Kidney capillary endothelial cell (primary cell): ENCODE results near the gene NR1H2.
A peak's percentile ranks its signal among the peaks of the same experiment; 100 is the strongest.
"Not testable (repeated sequence)": the region's sequence is repeated elsewhere in the genome, so short reads cannot be mapped to it uniquely, and the experiment has no call there.

Source experiments
- DNase-seq: peaks from one replicate; pipeline ENCODE4 v3.0.0-alpha.2; 2018; ENCODE audit warnings: low spot score

Gene NR1H2

DNA sequence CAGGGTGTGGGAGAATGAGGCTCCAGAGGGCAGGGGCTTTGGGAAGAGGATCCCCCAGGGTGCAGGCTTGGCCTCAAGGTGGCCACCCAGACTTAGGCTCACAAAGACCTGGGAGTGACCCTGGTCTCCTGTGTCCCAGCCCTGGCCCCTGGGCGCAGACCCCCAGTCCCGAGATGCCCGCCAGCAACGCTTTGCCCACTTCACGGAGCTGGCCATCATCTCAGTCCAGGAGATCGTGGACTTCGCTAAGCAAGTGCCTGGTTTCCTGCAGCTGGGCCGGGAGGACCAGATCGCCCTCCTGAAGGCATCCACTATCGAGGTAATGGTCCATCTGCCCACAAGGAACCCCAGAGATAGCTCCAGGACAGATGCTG lies 2.6 kb downstream of the NR1H2 start:
- DNase-seq = no peak

DNA sequence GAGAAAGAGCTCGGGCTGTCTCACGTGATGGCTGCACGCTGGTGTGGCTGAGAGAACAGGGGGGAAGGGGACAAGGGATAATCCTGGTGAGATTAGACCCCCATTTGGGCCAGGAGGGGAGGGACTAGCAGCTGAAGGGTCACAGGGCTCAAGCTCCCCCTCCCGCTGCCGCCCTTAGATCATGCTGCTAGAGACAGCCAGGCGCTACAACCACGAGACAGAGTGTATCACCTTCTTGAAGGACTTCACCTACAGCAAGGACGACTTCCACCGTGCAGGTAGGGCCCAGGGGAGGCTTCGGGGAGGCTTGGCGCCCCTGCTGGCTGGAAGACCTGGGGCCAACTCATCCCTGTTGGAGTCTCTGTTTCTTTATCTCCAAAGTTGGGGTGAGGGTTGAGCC lies 3.3 kb downstream of the NR1H2 start:
- no peak for DNase-seq

GRCh38 chr19:50380137-50380536 lies 3.9 kb downstream of the NR1H2 start:
- no peak for DNase-seq

DNA sequence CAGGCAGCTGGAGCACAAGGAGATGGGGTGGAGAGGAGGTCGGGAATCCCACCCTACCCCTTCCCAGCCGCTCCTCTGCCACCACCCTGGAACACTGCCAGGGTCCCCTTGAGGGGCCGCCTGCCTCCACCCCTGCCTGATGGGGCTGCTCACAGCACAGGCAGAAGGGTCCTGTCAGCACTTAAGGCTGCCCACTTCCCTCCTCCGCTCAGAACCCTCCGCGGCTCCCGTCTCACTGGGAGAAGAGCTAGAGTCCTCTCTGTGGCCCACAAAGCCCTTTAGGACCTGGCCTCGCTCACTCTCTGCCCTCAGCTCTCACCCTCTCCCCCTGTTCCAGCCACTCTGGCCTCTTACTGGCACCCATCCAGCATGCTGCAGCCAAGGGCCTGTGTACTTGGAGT lies 4.5 kb downstream of the NR1H2 start:
- DNase-seq = no peak

GRCh38 chr19:50381881-50382729 lies 5.8 kb downstream of the NR1H2 start:
- no peak for DNase-seq

DNA sequence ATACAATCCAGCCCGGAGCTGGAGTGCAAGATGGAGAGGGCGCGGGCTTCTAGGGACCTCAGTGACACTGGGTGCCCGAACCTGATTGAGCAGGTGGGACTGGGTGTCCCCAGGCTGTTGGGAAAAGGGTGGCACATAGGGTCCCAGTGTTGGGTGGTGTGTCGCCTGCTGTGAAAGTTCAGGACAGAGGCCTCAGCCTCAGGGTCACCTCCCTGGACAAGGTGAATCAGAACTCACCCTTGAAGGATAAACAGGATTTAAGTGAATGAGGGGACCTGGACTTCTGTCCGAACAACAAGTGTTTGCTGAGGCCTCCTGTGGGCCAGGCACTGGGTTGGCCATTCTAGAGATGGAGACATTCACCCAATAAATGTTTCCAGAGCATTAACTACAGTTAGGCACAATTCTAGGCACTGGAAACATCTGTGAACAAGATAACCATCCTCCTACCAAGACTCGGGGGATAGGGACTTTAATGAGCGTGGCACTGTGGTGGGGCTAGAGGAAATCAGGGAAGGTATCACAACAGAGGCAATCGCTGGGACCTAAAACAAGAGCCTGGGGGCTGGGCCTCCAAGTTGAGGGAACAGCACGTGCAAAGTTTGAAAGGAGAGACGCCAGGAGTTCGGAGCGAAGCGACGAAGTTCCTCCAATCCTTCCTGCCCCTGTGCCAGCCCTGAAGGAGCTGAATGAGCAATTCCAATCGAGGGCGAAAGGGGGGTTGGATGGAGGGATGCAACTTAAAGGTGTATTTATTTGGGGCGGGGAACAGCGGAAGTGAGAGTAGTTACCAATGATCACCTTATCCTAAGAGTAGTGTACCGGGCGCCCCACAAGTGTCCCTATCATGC lies 7.0 kb downstream of the NR1H2 start:
- no peak for DNase-seq

- DNase-seq = peak; percentile 95
Measured at GRCh38 chr19:50383852-50384684, 7.8 kb downstream of the NR1H2 start, which contains the start of gene POLD1. Gene POLD1 (plus strand): TSS chr19:50384347. CDS start chr19:50398852, 14,505 bp downstream.

DNA sequence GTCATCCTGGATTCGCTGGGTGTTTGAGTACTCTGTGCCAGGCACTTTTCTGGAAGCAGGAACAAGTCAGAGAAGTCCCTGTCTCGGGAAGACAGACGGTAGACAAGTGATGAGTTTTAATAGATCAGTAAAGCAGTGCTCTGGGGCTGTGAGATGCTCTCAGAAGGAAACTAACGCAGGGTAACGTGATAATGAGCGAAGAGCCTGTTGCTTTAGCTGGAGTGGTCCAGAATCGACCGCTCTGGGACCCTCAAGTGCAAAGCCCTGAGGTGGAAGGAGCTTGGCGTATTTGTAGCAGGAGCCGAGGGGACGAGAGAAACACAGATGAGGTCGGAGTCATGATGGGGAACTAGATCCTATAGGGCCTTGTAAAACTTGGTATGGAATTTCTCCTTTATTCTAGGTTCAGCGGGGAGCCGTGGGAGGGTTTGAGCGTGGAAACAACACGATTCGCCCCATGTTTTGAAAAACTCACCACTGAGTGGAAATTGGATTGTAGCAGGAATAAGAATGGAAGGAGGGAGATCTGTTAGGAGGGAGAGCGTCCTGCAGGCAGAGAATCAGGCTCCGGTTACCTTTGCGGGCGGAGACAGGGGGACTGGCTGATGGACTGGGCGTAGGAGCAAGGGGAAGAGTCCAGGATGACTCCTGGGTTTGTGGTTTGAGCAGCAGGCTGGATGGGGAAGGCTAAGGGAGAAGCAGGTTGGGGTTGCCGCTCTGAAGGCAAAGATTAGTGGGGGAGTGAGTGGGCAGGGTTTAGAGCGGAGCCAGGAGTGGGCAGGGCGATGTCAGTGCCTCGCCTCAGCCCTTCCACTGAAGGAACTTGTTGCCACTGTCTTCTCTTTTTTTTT lies 8.7 kb downstream of the NR1H2 start:
- no peak for DNase-seq

- peak; percentile 38 for DNase-seq
Measured at GRCh38 chr19:50387176-50387867, 11.1 kb downstream of the NR1H2 start.

- DNase-seq = no peak
Measured at GRCh38 chr19:50387868-50388245, 11.6 kb downstream of the NR1H2 start.

GRCh38 chr19:50390295-50390694 lies 14.0 kb downstream of the NR1H2 start:
- DNase-seq = not testable (repeated sequence)

DNA sequence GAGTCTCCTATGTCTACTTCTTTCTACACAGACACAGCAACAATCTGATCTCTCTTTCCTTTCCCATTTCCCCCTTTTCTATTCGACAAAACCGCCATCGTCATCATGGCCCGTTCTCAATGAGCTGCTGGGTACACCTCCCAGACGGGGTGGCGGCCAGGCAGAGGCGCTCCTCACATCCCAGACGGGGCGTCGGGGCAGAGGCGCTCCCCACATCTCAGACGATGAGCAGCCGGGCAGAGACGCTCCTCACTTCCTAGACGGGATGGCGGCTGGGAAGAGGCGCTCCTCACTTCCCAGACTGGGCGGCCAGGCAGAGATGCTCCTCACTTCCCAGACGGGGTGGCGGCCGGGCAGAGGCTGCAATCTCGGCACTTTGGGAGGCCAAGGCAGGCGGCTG lies 14.7 kb downstream of the NR1H2 start:
- DNase-seq = not testable (repeated sequence)

GRCh38 chr19:50392759-50393158 lies 16.5 kb downstream of the NR1H2 start:
- DNase-seq = no peak

DNA sequence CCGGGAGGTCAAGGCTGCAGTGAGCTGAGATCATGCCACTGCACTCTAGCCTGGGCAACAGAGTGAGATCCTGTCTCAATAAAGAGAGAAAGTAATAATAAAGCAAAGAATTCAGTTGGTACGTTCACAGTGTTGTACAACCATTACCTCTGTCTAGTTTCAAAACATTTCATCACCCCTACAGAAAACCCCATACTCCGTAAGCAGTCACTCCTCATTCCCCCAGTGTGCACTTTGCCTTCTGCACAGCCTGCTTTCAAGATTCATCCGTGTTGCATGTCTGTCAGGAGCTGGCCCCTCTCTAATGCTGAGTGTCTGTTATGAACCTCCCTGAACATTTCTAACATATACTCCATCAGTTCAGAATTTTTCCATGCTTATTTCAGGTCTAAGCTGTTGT lies 17.3 kb downstream of the NR1H2 start:
- DNase-seq = no peak

DNA sequence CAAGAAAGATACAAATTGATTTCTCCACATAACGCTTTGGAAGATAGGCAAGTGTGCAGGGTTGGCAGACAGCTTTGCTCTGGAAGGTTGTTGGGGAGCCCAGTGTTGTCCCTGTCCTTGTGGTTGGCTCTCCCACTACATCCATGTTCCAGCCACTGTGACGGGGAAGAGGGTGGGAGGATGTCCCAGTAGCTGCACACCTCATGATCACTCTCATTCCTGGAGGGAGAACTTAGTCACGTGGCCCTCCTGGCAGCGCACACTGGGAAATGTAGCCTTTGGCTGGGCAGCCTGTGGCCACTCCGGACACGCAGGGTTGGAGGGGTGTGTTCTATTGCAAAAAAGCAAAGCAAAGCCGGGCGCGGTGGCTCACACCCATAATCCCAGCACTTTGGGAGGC lies 17.8 kb downstream of the NR1H2 start:
- no peak for DNase-seq

DNA sequence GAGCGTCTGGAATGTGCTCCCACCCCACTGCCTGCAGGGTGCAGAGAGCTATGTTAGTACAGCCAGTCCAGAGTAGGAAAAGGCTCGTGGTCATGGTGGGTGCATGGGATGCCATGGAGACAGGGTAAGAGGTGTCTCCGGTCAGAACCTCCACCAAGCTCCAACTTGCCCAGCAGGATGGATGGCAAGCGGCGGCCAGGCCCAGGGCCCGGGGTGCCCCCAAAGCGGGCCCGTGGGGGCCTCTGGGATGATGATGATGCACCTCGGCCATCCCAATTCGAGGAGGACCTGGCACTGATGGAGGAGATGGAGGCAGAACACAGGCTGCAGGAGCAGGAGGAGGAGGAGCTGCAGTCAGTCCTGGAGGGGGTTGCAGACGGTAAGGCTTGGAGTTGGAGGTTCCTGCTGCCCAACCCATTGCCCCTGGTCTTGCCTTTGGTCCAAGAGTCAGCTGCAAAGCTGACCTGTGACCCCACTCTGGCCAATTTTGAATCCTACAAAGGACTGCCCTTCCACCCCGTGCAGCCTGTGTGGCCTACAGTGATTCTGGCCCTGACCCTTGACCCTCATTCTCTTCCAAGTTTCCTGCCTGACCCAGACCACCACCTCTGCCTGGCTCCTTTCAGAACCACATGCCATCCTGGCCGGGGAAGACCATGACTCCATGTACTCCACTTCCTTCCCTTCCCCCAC lies 22.6 kb downstream of the NR1H2 start:
- no peak for DNase-seq

DNA sequence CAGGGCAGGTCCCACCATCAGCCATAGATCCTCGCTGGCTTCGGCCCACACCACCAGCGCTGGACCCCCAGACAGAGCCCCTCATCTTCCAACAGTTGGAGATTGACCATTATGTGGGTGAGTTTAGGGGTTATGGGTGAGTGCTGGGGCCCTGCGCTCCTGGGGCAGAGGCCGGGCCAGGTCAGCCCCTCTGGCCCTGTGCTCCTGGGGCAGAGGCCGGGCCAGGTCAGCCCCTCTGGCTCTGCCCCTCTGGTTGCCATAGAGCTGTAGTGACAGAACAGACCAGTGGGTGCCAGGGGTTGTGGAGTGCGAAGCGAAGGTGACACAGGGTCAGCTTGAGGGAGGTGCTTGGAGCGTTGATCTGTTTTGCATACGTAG lies 23.1 kb downstream of the NR1H2 start:
- no peak for DNase-seq

GRCh38 chr19:50401605-50402450 lies 25.6 kb downstream of the NR1H2 start:
- DNase-seq = no peak
